ENCODE data around the gene SVEP1. TPM values are rescaled to one million over a fixed set of nuclear protein-coding genes. Genes with fewer than 3 reads are reported as not detected.
A peak's percentile ranks its signal among the peaks of the same experiment; 100 is the strongest.
"Not testable (repeated sequence)": the region's sequence is repeated elsewhere in the genome, so short reads cannot be mapped to it uniquely, and the experiment has no call there.

SVEP1 gene
- total RNA-seq, 1 donor from 2014 or later = not detected

- Mint-ChIP-seq H3K4me1 (no peaks in the 10 kb centered on the region), H3K9me3 (no peaks in the 10 kb centered on the region), H3K27ac (no peak overlapping the region), H3K27me3 (no peaks in the 10 kb centered on the region), H3K4me3 (no peak overlapping the region), H3K36me3 (ENCODE audit: low read depth) (no peaks in the 10 kb centered on the region)
- DNase-seq = no peak
- intact Hi-C loops (cut with micrococcal nuclease) = no loop called here
Measured at GRCh38 chr9:110561826-110562225, 17.7 kb downstream of the SVEP1 start.

GRCh38 chr9:110559869-110560268 is 19.7 kb downstream of the SVEP1 start:
- Mint-ChIP-seq H3K9me3 (no peaks in the 10 kb centered on the region), H3K27ac (no peak overlapping the region), H3K4me1 (no peaks in the 10 kb centered on the region), H3K27me3 (no peaks in the 10 kb centered on the region), H3K4me3 (no peak overlapping the region), H3K36me3 (ENCODE audit: low read depth) (no peaks in the 10 kb centered on the region)
- no peak for DNase-seq
- intact Hi-C loops (cut with micrococcal nuclease) = no loop called here

DNA sequence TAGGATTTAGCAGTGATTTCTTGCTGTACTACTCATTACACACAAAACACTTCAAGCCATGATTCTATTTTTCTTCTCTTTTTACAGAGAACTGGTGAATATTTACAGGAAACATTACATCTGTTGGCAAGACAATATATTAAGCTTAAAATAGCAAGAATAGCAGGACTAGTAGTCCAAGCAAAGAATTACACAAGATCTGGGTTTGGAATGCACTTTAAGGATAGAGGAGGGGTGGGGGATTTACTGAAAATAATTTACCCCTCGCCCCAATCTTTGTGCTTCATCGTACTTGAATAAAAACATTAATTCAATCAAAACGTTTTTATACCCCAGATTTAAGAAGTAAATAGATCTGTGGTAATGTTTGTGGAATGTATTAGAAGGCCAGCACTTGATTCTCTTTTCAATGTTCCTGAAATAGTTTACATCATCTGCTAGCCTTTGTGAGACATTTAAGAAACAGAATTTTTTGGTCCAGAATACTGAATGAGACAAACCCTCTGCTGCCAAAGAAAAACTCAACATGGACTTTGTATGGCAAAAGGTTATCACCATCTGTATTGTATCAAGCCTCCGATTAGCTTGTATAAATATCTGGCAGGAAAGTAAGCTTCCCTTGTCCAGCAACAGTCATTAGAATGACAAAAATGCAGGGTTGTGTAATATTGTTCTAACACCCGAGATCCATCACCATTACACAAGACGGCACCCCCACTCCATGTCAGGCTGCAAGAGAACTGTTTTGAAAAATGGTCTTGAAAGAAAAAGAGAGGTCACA is 23.8 kb downstream of the SVEP1 start:
- Mint-ChIP-seq H3K9me3 (no peaks in the 10 kb centered on the region), H3K27me3 (no peaks in the 10 kb centered on the region), H3K4me1 (no peaks in the 10 kb centered on the region), H3K4me3 (no peak overlapping the region), H3K36me3 (ENCODE audit: low read depth) (no peaks in the 10 kb centered on the region), H3K27ac (no peak overlapping the region)
- intact Hi-C loops (cut with micrococcal nuclease) = no loop called here
- DNase-seq = peak; percentile 19

DNA sequence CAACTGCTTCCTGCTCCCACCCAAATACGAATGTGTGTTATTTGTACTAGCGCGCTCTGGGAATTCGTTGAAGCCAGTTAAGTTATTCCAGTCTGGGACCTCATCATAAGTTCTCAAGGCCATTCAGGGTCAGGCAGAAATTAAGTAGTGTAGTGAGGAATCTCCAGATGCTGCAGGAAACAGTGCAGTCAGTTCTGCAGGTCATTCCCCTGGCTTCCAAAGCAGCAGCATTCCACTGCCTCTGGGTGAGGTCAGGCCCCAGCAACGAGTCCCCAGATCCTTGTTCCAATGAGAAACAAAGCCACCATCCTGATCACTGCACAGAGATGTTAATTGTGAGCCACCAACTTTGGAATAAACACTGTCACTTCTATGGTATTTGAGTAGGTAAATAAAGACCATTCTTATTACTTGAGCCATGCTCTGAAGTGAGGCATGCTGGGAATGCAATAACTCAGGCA is 33.1 kb downstream of the SVEP1 start:
- Mint-ChIP-seq H3K4me1 (no peaks in the 10 kb centered on the region), H3K9me3 (no peaks in the 10 kb centered on the region), H3K27me3 (no peaks in the 10 kb centered on the region), H3K36me3 (ENCODE audit: low read depth) (no peaks in the 10 kb centered on the region), H3K4me3 (no peak overlapping the region), H3K27ac (no peak overlapping the region)
- intact Hi-C loops (cut with micrococcal nuclease) = no loop called here
- DNase-seq = no peak

- H3K36me3 Mint-ChIP-seq (ENCODE audit: low read depth) = no peaks in the 10 kb centered on the region
- H3K4me1 Mint-ChIP-seq = no peaks in the 10 kb centered on the region
- H3K27me3 Mint-ChIP-seq = no peaks in the 10 kb centered on the region
- DNase-seq = no peak
- no peak overlapping the region for H3K4me3 Mint-ChIP-seq
- no peak overlapping the region for H3K27ac Mint-ChIP-seq
- intact Hi-C loops (cut with micrococcal nuclease) = no loop called here
- no peaks in the 10 kb centered on the region for H3K9me3 Mint-ChIP-seq
Measured at GRCh38 chr9:110545705-110546104, 33.8 kb downstream of the SVEP1 start.

GRCh38 chr9:110543631-110544051 is 35.9 kb downstream of the SVEP1 start:
- H3K4me1 Mint-ChIP-seq = no peaks in the 10 kb centered on the region
- H3K4me3 Mint-ChIP-seq = no peak overlapping the region
- no peak overlapping the region for H3K27ac Mint-ChIP-seq
- no peaks in the 10 kb centered on the region for H3K9me3 Mint-ChIP-seq
- no peaks in the 10 kb centered on the region for H3K36me3 Mint-ChIP-seq (ENCODE audit: low read depth)
- no peak for DNase-seq
- intact Hi-C loops (cut with micrococcal nuclease) = no loop called here
- no peaks in the 10 kb centered on the region for H3K27me3 Mint-ChIP-seq

GRCh38 chr9:110541950-110542349 is 37.6 kb downstream of the SVEP1 start:
- intact Hi-C loops (cut with micrococcal nuclease) = no loop called here
- no peak for DNase-seq

DNA sequence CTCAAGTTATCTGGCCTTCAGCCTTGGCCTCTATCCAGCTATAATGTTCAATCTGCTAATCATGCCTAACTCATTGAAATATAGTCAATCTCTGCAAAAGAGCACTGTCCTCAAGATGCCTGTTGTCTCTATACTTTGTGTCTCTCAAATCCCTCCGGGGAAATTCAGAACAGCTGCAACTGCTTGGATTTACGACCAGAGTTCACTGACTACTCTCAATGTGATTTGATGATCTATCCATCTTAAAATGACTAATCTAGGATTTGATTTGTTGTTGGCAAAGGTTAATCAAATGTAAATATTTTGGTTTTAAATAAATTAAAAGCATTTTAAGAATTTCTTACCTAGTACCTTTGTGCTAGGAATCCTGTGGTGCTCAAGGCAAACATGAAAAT is 40.9 kb downstream of the SVEP1 start:
- Mint-ChIP-seq H3K36me3 (ENCODE audit: low read depth) (no peaks in the 10 kb centered on the region), H3K4me1 (no peaks in the 10 kb centered on the region), H3K27me3 (no peaks in the 10 kb centered on the region), H3K4me3 (no peak overlapping the region), H3K27ac (no peak overlapping the region), H3K9me3 (peaks cover 6% of the 10 kb centered on the region)
- intact Hi-C loops (cut with micrococcal nuclease) = no loop called here
- no peak for DNase-seq

More at GRCh38 chr9:110541950-110542349, 37.6 kb downstream of the SVEP1 start:
- Mint-ChIP-seq H3K4me3 (no peak overlapping the region), H3K9me3 (no peaks in the 10 kb centered on the region), H3K36me3 (ENCODE audit: low read depth) (no peaks in the 10 kb centered on the region), H3K4me1 (no peaks in the 10 kb centered on the region), H3K27me3 (no peaks in the 10 kb centered on the region), H3K27ac (no peak overlapping the region)

GRCh38 chr9:110537841-110538646 is 41.5 kb downstream of the SVEP1 start:
- H3K4me3 Mint-ChIP-seq = no peak overlapping the region
- no peak for DNase-seq
- H3K9me3 Mint-ChIP-seq = peaks cover 6% of the 10 kb centered on the region
- H3K27ac Mint-ChIP-seq = no peak overlapping the region
- H3K27me3 Mint-ChIP-seq = no peaks in the 10 kb centered on the region
- no peaks in the 10 kb centered on the region for H3K36me3 Mint-ChIP-seq (ENCODE audit: low read depth)
- H3K4me1 Mint-ChIP-seq = no peaks in the 10 kb centered on the region
- intact Hi-C loops (cut with micrococcal nuclease) = no loop called here

DNA sequence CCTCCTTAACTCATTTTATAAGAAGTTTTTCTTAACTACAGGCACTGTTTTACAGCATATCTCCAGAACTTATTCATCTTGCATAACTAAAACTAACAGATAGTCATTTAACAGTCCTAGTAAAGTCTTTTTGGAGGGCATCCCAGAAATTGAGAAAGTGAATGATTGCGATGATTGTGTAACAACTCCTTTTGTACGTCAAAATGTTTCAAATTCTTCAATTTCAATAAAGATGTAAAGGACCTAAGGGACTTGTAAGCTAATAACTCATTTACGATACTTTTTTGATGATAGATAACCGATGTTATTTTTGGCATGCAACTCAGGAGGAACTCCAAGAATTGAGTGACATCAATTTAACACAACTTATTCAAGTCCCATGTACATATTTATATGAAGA is 42.7 kb downstream of the SVEP1 start:
- Mint-ChIP-seq H3K4me1 (no peaks in the 10 kb centered on the region), H3K9me3 (peaks cover 6% of the 10 kb centered on the region)
- intact Hi-C loops (cut with micrococcal nuclease) = no loop called here

DNA sequence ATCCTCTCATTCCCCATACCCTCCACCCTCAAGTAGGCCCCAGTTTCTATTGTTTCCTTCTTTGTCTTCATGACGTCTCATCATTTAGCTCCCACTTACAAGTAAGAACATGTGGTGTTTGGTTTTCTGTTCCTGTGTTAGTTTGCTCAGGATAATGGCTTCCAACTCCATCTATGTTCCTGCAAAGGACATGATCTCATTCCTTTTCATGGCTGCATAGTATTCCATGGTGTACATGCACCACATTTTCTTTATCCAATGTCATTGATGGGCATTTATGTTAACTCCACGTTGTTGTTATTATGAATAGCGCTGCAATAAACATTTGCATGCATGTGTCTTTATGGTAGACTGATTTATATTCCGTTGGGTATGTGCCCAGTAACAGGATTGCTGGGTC is 45.4 kb downstream of the SVEP1 start:
- H3K4me1 Mint-ChIP-seq; intact Hi-C loops (cut with micrococcal nuclease): not testable (repeated sequence)

More for the DNA sequence above, 42.7 kb downstream of the SVEP1 start:
- no peak for DNase-seq
- H3K4me3 Mint-ChIP-seq = no peak overlapping the region
- H3K27ac Mint-ChIP-seq = no peak overlapping the region
- H3K36me3 Mint-ChIP-seq (ENCODE audit: low read depth) = no peaks in the 10 kb centered on the region
- no peaks in the 10 kb centered on the region for H3K27me3 Mint-ChIP-seq

DNA sequence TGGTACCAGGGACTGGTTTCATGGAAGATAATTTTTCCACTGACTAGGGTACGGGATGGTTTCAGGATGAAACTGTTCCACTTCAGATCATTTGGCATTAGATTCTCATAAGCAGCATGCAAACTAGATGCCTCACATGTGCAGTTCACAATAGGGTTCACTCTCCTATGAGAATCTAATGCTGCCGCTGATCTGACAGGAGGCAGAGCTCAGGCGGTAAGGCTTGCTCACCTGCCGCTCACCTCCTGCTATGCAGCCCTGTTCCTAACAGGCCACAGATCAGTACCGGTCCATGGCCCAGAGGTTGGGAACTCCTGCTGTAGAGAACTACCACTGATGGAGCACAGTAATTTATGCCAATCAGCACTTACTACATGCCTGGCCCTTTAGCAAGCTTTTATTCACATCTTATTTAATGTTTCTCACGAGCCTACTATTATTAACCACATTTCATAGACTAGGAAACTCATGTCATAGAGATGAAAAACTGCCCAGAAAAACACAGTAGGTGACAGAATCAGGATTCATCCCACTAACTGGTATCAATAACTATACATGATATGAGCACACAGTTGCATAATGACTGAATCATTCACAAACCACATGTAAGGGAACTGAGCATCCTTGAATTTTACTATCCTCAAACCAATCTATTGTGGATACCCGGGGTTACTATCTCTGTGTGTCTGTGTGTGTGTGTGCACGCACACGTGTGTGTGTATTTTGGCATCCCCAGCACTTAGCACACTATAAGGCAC is 46.5 kb downstream of the SVEP1 start:
- Mint-ChIP-seq H3K9me3 (peaks cover 6% of the 10 kb centered on the region), H3K4me1 (no peaks in the 10 kb centered on the region), H3K36me3 (ENCODE audit: low read depth) (no peaks in the 10 kb centered on the region), H3K27me3 (no peaks in the 10 kb centered on the region), H3K27ac (no peak overlapping the region), H3K4me3 (no peak overlapping the region)
- intact Hi-C loops (cut with micrococcal nuclease) = no loop called here
- DNase-seq = no peak

More for the DNA sequence above, 45.4 kb downstream of the SVEP1 start:
- not testable (repeated sequence) for DNase-seq; H3K27ac Mint-ChIP-seq; H3K27me3 Mint-ChIP-seq; H3K9me3 Mint-ChIP-seq; H3K36me3 Mint-ChIP-seq (ENCODE audit: low read depth); H3K4me3 Mint-ChIP-seq

DNA sequence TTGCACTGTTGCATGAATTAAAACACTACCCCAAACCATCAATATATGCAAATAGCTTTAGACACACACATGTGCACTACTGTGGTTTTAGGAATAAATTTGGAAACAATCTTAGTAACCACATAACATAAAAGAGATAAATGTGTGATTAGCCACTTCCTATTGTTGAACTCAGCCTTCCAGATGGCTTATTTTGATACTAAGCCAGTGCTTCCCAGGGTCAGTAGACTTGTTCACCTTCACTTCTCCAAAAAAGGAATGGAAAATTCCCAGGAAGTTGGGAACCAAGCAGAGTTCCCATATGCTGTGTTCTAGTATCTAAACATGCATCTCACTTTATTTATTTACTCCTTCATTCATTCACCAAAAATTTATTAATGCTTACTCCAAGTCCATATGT is 47.8 kb downstream of the SVEP1 start:
- H3K36me3 Mint-ChIP-seq (ENCODE audit: low read depth) = no peaks in the 10 kb centered on the region
- no peak overlapping the region for H3K27ac Mint-ChIP-seq
- no peaks in the 10 kb centered on the region for H3K27me3 Mint-ChIP-seq
- intact Hi-C loops (cut with micrococcal nuclease) = no loop called here
- H3K9me3 Mint-ChIP-seq = peaks cover 6% of the 10 kb centered on the region
- no peaks in the 10 kb centered on the region for H3K4me1 Mint-ChIP-seq
- no peak overlapping the region for H3K4me3 Mint-ChIP-seq
- no peak for DNase-seq

DNA sequence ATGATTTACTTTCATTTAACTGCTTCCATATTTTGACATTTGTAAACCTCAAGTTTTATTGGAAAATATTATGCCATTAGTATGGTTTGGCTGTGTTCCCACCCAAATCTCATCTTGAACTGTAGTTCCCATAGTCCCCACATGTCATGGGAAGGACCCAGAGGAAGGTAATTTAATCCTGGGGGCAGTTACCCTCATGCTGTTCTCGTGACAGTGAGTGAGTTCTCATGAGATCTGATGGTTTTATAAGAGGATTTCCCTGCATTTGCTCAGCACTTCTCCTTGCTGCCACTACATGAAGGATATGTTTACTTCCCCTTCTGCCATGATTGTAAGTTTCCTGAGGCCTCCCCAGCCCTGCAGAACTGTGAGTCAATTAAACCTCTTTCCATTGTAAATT is 48.3 kb downstream of the SVEP1 start:
- H3K36me3 Mint-ChIP-seq (ENCODE audit: low read depth); H3K4me3 Mint-ChIP-seq; H3K9me3 Mint-ChIP-seq; DNase-seq; intact Hi-C loops (cut with micrococcal nuclease); H3K27ac Mint-ChIP-seq; H3K4me1 Mint-ChIP-seq; H3K27me3 Mint-ChIP-seq: not testable (repeated sequence)

Measured in activated CD4-positive, alpha-beta T cell treated with anti-CD3 and anti-CD28 coated beads, Interleukin-2, amount 10 ng/mL, durations not matched to agents 24 days and 14 days (primary cell).